Retinal pigment epithelial cell (primary cell): ENCODE measurements around the gene NFIC.
"Not testable (repeated sequence)": the region's sequence is repeated elsewhere in the genome, so short reads cannot be mapped to it uniquely, and the experiment has no call there.

ENCODE experiments used
- DNase-seq: peaks from one replicate; pipeline ENCODE4 v3.0.0-alpha.2; 2010; ENCODE audit warnings: low read depth
- H3K4me3 ChIP-seq: 2 replicates; pipeline ENCODE4 v1.5.1; 2011; ENCODE audit warnings: mild to moderate bottlenecking, low read length, control low read depth, moderate library complexity
- TF ChIP-seq, protein P1 (sequence below): conservative IDR thresholded peaks from 2 replicates; pipeline ENCODE4 v1.5.1; 2011; ENCODE audit warnings: low read depth, low read length, control low read depth, inconsistent platforms

The NFIC gene

GRCh38 chr19:3370728-3371591 is 4.6 kb downstream of the NFIC start:
- TF ChIP-seq, protein P1, sequence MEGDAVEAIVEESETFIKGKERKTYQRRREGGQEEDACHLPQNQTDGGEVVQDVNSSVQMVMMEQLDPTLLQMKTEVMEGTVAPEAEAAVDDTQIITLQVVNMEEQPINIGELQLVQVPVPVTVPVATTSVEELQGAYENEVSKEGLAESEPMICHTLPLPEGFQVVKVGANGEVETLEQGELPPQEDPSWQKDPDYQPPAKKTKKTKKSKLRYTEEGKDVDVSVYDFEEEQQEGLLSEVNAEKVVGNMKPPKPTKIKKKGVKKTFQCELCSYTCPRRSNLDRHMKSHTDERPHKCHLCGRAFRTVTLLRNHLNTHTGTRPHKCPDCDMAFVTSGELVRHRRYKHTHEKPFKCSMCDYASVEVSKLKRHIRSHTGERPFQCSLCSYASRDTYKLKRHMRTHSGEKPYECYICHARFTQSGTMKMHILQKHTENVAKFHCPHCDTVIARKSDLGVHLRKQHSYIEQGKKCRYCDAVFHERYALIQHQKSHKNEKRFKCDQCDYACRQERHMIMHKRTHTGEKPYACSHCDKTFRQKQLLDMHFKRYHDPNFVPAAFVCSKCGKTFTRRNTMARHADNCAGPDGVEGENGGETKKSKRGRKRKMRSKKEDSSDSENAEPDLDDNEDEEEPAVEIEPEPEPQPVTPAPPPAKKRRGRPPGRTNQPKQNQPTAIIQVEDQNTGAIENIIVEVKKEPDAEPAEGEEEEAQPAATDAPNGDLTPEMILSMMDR, result no peak
- DNase-seq, result no peak
- no peak overlapping the region for H3K4me3 ChIP-seq

GRCh38 chr19:3372413-3372812 is 6.0 kb downstream of the NFIC start:
- TF ChIP-seq, protein P1, result no peak
- H3K4me3 ChIP-seq, result no peak overlapping the region

GRCh38 chr19:3373971-3374368 is 7.6 kb downstream of the NFIC start:
- no peak overlapping the region for H3K4me3 ChIP-seq
- DNase-seq, result no peak
- TF ChIP-seq, protein P1, result no peak

More at GRCh38 chr19:3372413-3372812, 6.0 kb downstream of the NFIC start:
- DNase-seq, result no peak

- no peak for DNase-seq
- TF ChIP-seq, protein P1, result no peak
- H3K4me3 ChIP-seq, result no peak overlapping the region
Observed at GRCh38 chr19:3374369-3375112, 8.2 kb downstream of the NFIC start.

- H3K4me3 ChIP-seq, result no peak overlapping the region
- no peak for DNase-seq
- TF ChIP-seq, protein P1, result no peak
Observed at GRCh38 chr19:3375221-3376090, 9.1 kb downstream of the NFIC start.

- not testable (repeated sequence) for DNase-seq, H3K4me3 ChIP-seq
Observed at GRCh38 chr19:3376091-3376455, 9.7 kb downstream of the NFIC start.
